Body of pancreas (tissue), 4 donors: Measurements from ENCODE around the gene NTS.

Experiments used
- CTCF ChIP-seq, 7 experiments: fragments of 450-650 bp in 4 of 7; fragments of 200-600 bp in 3 of 7; sonication (generic) in 3 of 7; IDR thresholded peaks; one replicate each; pipeline ENCODE4 v1.5.1; 2016 to 2019; ENCODE audit warnings: antibody characterized with exemption in 7 of 7
- POLR2A ChIP-seq, 3 donors: fragments of 450-650 bp; IDR thresholded peaks; one replicate each; pipeline ENCODE4 v1.6.1; 2016; ENCODE audit warnings: antibody characterized with exemption in 3 of 3, mild to moderate bottlenecking in 2 of 3

GRCh38 chr12:85831327-85831990, 42.6 kb upstream of the NTS start:
- TF ChIP-seq POLR2A (IDR thresholded peaks at IDR 0.05) (no peak), CTCF (IDR thresholded peaks at IDR 0.05) (no peak)
